ENCODE results near the gene COL4A2.

The COL4A2 gene

DNA sequence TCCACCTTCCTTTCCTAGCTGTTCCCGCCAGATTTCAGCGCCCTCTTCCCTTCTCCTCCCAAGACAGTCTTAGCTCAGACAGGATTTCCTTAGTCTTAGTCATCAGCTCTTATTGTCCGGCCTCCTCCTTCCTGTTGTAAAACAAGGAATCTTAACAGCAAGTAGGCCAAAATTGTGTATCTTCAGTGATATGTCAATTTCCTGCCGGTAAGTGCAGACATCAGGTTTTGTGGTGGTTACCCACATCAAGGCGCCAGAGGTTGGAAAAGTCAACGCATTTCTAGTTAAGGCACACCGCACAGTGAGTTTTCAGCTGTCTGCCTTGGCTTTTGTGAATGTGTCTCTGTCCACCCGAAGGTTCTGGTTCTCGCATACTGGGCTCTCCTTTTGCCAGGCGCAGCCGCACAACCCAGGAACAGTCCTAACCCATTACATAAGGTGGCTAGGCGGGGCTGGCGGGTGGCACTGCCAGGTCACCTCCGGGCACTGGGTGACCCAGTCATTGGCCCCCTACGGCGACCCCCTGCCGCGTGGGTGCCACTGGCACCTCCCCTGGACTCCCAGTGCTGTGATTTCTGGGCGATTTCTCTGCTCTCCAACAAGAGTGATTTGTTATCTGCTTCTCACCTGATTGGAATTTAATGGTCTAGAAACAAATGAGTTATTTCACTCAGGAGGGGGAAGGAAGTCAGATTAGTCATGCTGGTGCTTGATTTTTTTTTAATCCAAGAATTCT is 12.9 kb downstream of the COL4A2 start (continued):
- TF ChIP-seq, protein P1, sequence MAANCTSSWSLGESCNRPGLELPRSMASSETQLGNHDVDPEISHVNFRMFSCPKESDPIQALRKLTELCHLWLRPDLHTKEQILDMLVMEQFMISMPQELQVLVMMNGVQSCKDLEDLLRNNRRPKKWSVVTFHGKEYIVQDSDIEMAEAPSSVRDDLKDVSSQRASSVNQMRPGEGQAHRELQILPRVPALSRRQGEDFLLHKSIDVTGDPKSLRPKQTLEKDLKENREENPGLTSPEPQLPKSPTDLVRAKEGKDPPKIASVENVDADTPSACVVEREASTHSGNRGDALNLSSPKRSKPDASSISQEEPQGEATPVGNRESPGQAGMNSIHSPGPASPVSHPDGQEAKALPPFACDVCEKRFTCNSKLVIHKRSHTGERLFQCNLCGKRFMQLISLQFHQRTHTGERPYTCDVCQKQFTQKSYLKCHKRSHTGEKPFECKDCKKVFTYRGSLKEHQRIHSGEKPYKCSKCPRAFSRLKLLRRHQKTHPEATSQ (tag by site-specific recombination; IDR thresholded peaks at IDR 0.05) = no peak
- TF ChIP-seq ZNF202 (tag by site-specific recombination; IDR thresholded peaks at IDR 0.05; ENCODE audit: borderline replicate concordance) = no peak
- TF ChIP-seq, protein P2, sequence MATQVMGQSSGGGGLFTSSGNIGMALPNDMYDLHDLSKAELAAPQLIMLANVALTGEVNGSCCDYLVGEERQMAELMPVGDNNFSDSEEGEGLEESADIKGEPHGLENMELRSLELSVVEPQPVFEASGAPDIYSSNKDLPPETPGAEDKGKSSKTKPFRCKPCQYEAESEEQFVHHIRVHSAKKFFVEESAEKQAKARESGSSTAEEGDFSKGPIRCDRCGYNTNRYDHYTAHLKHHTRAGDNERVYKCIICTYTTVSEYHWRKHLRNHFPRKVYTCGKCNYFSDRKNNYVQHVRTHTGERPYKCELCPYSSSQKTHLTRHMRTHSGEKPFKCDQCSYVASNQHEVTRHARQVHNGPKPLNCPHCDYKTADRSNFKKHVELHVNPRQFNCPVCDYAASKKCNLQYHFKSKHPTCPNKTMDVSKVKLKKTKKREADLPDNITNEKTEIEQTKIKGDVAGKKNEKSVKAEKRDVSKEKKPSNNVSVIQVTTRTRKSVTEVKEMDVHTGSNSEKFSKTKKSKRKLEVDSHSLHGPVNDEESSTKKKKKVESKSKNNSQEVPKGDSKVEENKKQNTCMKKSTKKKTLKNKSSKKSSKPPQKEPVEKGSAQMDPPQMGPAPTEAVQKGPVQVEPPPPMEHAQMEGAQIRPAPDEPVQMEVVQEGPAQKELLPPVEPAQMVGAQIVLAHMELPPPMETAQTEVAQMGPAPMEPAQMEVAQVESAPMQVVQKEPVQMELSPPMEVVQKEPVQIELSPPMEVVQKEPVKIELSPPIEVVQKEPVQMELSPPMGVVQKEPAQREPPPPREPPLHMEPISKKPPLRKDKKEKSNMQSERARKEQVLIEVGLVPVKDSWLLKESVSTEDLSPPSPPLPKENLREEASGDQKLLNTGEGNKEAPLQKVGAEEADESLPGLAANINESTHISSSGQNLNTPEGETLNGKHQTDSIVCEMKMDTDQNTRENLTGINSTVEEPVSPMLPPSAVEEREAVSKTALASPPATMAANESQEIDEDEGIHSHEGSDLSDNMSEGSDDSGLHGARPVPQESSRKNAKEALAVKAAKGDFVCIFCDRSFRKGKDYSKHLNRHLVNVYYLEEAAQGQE (tag by site-specific recombination; IDR thresholded peaks at IDR 0.05) = peak; percentile 53; the same call in 1 of the 2 replicates
- TF ChIP-seq KLF16 (tag by site-specific recombination; IDR thresholded peaks at IDR 0.05) = no peak
- no peak for TF ChIP-seq ZNF473 (tag by site-specific recombination; IDR thresholded peaks at IDR 0.05)
- no peak for TF ChIP-seq ZNF112 (tag by site-specific recombination; IDR thresholded peaks at IDR 0.05)
- TF ChIP-seq, protein P3, sequence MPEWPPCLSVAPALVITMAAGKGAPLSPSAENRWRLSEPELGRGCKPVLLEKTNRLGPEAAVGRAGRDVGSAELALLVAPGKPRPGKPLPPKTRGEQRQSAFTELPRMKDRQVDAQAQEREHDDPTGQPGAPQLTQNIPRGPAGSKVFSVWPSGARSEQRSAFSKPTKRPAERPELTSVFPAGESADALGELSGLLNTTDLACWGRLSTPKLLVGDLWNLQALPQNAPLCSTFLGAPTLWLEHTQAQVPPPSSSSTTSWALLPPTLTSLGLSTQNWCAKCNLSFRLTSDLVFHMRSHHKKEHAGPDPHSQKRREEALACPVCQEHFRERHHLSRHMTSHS (tag by site-specific recombination; IDR thresholded peaks at IDR 0.05) = no peak
- TF ChIP-seq ZSCAN30 (tag by site-specific recombination; IDR thresholded peaks at IDR 0.05) = no peak
- TF ChIP-seq, protein P4, sequence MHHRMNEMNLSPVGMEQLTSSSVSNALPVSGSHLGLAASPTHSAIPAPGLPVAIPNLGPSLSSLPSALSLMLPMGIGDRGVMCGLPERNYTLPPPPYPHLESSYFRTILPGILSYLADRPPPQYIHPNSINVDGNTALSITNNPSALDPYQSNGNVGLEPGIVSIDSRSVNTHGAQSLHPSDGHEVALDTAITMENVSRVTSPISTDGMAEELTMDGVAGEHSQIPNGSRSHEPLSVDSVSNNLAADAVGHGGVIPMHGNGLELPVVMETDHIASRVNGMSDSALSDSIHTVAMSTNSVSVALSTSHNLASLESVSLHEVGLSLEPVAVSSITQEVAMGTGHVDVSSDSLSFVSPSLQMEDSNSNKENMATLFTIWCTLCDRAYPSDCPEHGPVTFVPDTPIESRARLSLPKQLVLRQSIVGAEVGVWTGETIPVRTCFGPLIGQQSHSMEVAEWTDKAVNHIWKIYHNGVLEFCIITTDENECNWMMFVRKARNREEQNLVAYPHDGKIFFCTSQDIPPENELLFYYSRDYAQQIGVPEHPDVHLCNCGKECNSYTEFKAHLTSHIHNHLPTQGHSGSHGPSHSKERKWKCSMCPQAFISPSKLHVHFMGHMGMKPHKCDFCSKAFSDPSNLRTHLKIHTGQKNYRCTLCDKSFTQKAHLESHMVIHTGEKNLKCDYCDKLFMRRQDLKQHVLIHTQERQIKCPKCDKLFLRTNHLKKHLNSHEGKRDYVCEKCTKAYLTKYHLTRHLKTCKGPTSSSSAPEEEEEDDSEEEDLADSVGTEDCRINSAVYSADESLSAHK (tag by site-specific recombination; IDR thresholded peaks at IDR 0.05) = no peak

DNA sequence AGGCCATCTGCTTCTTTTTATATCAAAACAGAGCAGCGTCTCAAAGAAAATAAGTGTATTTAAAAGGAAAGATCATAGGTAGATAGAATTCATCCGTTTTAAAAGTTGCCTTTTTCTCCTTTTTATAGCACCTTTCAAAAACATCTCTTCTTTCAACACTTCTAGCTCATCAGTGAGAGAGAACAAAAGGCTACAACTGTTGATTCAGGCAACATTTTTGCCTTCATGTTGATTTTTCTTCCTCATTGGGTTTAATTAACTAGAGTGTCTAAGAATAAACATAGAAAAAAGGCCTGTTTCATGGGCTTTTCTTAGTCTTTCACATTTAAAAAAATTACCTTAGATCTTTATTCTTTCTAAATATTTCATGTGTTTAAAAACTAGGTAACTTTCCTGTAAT is 13.6 kb downstream of the COL4A2 start:
- ChIA-PET POLR2A (no interaction called here), CTCF (no interaction called here)
- no peak overlapping the region for H3K4me3 ChIP-seq (ENCODE audit: low read depth, low read length)
- peaks cover 12% of the 10 kb centered on the region; the same call in 1 of the 2 replicates for H3K4me1 ChIP-seq (ENCODE audit: control insufficient read depth, insufficient read depth, low read length)
- no peak overlapping the region for H3K27ac ChIP-seq (ENCODE audit: extremely low read depth, low read depth, low read length)
- H3K9me3 ChIP-seq (ENCODE audit: control insufficient read depth, insufficient read depth, low read depth, low read length) = no peaks in the 10 kb centered on the region
- peaks cover 5 to 12% of the 10 kb centered on the region in 2 experiments; a peak in 2 of 3 replicates for H3K36me3 ChIP-seq (ENCODE audit: control insufficient read depth in 2 of 2, insufficient read depth in 1 of 2, low read length in 2 of 2)
- TF ChIP-seq SP3 (tag by site-specific recombination; IDR thresholded peaks at IDR 0.05) = no peak
- TF ChIP-seq GLIS1 (tag by site-specific recombination; IDR thresholded peaks at IDR 0.05) = no peak
- peak; percentile 67 for TF ChIP-seq SCRT2 (tag by site-specific recombination; IDR thresholded peaks at IDR 0.05)
- no peak for TF ChIP-seq ZNF341 (tag by site-specific recombination; IDR thresholded peaks at IDR 0.05; ENCODE audit: low read depth)
- no peak for TF ChIP-seq ZNF211 (tag by site-specific recombination; IDR thresholded peaks at IDR 0.05; ENCODE audit: low read depth)
- TF ChIP-seq ZNF623 (tag by site-specific recombination; IDR thresholded peaks at IDR 0.05) = no peak
- TF ChIP-seq ZNF239 (tag by site-specific recombination; IDR thresholded peaks at IDR 0.05) = no peak
- TF ChIP-seq ZNF747 (tag by site-specific recombination; IDR thresholded peaks at IDR 0.05) = no peak
- TF ChIP-seq ZNF776 (tag by site-specific recombination; IDR thresholded peaks at IDR 0.05; ENCODE audit: borderline replicate concordance) = no peak
- no peak for TF ChIP-seq MYNN (tag by site-specific recombination; IDR thresholded peaks at IDR 0.05; ENCODE audit: borderline replicate concordance)
- TF ChIP-seq, protein P5, sequence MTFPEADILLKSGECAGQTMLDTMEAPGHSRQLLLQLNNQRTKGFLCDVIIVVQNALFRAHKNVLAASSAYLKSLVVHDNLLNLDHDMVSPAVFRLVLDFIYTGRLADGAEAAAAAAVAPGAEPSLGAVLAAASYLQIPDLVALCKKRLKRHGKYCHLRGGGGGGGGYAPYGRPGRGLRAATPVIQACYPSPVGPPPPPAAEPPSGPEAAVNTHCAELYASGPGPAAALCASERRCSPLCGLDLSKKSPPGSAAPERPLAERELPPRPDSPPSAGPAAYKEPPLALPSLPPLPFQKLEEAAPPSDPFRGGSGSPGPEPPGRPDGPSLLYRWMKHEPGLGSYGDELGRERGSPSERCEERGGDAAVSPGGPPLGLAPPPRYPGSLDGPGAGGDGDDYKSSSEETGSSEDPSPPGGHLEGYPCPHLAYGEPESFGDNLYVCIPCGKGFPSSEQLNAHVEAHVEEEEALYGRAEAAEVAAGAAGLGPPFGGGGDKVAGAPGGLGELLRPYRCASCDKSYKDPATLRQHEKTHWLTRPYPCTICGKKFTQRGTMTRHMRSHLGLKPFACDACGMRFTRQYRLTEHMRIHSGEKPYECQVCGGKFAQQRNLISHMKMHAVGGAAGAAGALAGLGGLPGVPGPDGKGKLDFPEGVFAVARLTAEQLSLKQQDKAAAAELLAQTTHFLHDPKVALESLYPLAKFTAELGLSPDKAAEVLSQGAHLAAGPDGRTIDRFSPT (tag by site-specific recombination; IDR thresholded peaks at IDR 0.05) = no peak
- TF ChIP-seq ZNF10 (tag by site-specific recombination; IDR thresholded peaks at IDR 0.05) = no peak
- TF ChIP-seq ZNF324 (tag by site-specific recombination; IDR thresholded peaks at IDR 0.05) = no peak
- no peak for TF ChIP-seq ZNF600 (tag by site-specific recombination; IDR thresholded peaks at IDR 0.05)
- TF ChIP-seq YY1 (tag by site-specific recombination; IDR thresholded peaks at IDR 0.05) = no peak
- TF ChIP-seq SCRT1 (tag by site-specific recombination; IDR thresholded peaks at IDR 0.05; ENCODE audit: borderline replicate concordance) = peak; percentile 56; the same call in 1 of the 2 replicates
